BJ (cell line): ENCODE results near the gene COPS9. TPM values are rescaled to one million over a fixed set of nuclear protein-coding genes. Genes with fewer than 3 reads are reported as not detected.

Experiments
- CTCF ChIA-PET: fragments of 350-600 bp; formaldehyde crosslinking; extraction: SDS; loops from one replicate; lab custom pipeline; 2021; ENCODE audit warnings: antibody characterized with exemption, inconsistent platforms; lab: Yijun Ruan, JAX
- POLR2A ChIA-PET: fragments of 300-600 bp; sonication (Branson Sonifier 250); formaldehyde crosslinking; extraction: SDS; loops from one replicate; lab custom pipeline; 2021; ENCODE audit warnings: antibody characterized with exemption; lab: Charles Lee
- DNase-seq: peaks from one replicate; pipeline ENCODE4 v3.0.0-alpha.2; 2011; ENCODE audit warnings: low read depth
- H3K27me3 ChIP-seq: 2 replicates; pipeline ENCODE4 v1.6.0; 2011; ENCODE audit warnings: low read length; ENCODE audit not compliant: control insufficient read depth, insufficient read depth
- H3K36me3 ChIP-seq: 2 replicates; pipeline ENCODE4 v1.5.1; 2011; ENCODE audit warnings: low read length; ENCODE audit not compliant: control insufficient read depth, insufficient read depth
- H3K4me3 ChIP-seq: 2 replicates; pipeline ENCODE4 v1.5.1; 2011; ENCODE audit warnings: low read depth, mild to moderate bottlenecking, control low read depth, low read length
- CTCF ChIP-seq: IDR thresholded peaks from 2 replicates; pipeline ENCODE4 v1.5.1; 2011; ENCODE audit warnings: low read depth, mild to moderate bottlenecking, control low read depth, inconsistent platforms, low read length, moderate library complexity; ENCODE audit not compliant: insufficient read depth
- polyA plus RNA-seq: library from polyadenylated mRNA; depleted of rRNA; stranded (reverse); fragments of >200 nt; gene quantifications from 2 replicates; pipeline ENCODE4 v1.2.3, GENCODE V29; 2011

COPS9 gene
- polyA plus RNA-seq, 1 experiment: 334 TPM

GRCh38 chr2:240174496-240174895, 38.4 kb upstream of the COPS9 start:
- H3K36me3 ChIP-seq: no peaks in the 10 kb centered on the region
- no peak for TF ChIP-seq CTCF
- H3K4me3 ChIP-seq: no peak overlapping the region
- ChIA-PET POLR2A (interaction anchor here (1.1 kb wide), 1 partner anchor 20 kb away, joined by 3 read pairs; no protein-coding TSS in a partner anchor), CTCF (no interaction called here)
- peaks cover 18% of the 10 kb centered on the region for H3K27me3 ChIP-seq
- no peak for DNase-seq

GRCh38 chr2:240172071-240172895, 36.2 kb upstream of the COPS9 start:
- no peak for TF ChIP-seq CTCF
- no peaks in the 10 kb centered on the region for H3K36me3 ChIP-seq
- H3K4me3 ChIP-seq: no peak overlapping the region
- ChIA-PET CTCF (no interaction called here), POLR2A (no interaction called here)
- no peak for DNase-seq
- peaks cover 7% of the 10 kb centered on the region; the same call in 1 of the 2 replicates for H3K27me3 ChIP-seq

DNA sequence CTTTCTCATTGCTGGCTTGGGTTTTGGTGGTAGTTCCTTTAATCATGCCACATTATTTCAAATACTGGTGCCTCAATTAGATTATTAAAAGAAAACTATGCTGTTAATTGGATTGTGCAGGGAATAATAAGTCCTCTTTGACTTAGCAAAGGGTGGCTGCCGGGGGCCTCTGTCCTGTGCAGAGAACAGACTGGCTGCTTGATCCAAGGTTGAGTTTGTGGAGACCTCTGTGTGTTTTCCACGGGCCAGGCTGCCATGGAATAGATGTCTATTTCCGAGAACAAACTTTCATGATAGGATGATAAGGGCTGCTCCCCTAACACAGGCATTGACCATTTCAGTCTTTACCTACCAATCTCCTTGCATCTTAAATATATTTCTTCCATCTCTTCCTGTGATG, 34.8 kb upstream of the COPS9 start:
- ChIA-PET CTCF (interaction anchor here (1.1 kb wide), 1 partner anchor 111 kb away, joined by 4 read pairs; no protein-coding TSS in a partner anchor), POLR2A (no interaction called here)
- no peak for DNase-seq
- Histone ChIP-seq H3K27me3 (0 out of 2 replicates have a peak, but pooled peaks cover 3% of the 10 kb centered on the region), H3K4me3 (no peak overlapping the region), H3K36me3 (no peaks in the 10 kb centered on the region)
- no peak for TF ChIP-seq CTCF

- Histone ChIP-seq H3K4me3 (no peak overlapping the region), H3K36me3 (no peaks in the 10 kb centered on the region), H3K27me3 (0 out of 2 replicates have a peak, but pooled peaks cover 3% of the 10 kb centered on the region)
- no peak for TF ChIP-seq CTCF
- no peak for DNase-seq
- ChIA-PET CTCF (interaction anchor here (1.1 to 1.6 kb wide), 2 partner anchors 8 to 111 kb away, joined by 4 read pairs; no protein-coding TSS in a partner anchor), POLR2A (no interaction called here)
Observed at GRCh38 chr2:240170354-240170735, 34.2 kb upstream of the COPS9 start.
